Cortex of kidney (tissue), 1 donor: ENCODE measurements around the gene REN.

Experiments
- DNase-seq: peaks from one replicate; lab custom pipeline; 2025; lab: John Stamatoyannopoulos, UW

Gene REN

DNA sequence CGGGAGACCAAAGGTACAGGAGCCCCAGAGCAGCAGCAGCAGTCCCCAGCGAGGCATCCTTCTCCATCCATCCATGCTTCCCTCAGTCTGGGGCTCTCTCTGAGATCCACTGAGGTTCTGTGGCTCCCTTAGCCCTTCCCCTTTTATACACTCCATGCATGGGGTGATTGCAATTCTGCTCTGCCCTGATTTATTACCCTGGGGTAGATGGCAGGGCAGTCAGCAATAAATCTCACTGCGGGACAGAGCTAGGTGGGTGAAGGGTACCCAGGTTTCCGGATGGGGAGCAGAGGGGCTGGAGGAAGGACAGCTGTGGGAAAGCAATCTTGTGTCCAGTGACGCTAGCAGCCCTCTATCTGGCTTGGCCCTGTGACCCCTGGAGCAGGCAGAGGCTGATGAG is at the start of gene REN:
Gene REN, minus strand, starts transcription at position 119 of the 400 bp plus-strand sequence. Its CDS starts 44 bp downstream, at position 75.
- no peak for DNase-seq

DNA sequence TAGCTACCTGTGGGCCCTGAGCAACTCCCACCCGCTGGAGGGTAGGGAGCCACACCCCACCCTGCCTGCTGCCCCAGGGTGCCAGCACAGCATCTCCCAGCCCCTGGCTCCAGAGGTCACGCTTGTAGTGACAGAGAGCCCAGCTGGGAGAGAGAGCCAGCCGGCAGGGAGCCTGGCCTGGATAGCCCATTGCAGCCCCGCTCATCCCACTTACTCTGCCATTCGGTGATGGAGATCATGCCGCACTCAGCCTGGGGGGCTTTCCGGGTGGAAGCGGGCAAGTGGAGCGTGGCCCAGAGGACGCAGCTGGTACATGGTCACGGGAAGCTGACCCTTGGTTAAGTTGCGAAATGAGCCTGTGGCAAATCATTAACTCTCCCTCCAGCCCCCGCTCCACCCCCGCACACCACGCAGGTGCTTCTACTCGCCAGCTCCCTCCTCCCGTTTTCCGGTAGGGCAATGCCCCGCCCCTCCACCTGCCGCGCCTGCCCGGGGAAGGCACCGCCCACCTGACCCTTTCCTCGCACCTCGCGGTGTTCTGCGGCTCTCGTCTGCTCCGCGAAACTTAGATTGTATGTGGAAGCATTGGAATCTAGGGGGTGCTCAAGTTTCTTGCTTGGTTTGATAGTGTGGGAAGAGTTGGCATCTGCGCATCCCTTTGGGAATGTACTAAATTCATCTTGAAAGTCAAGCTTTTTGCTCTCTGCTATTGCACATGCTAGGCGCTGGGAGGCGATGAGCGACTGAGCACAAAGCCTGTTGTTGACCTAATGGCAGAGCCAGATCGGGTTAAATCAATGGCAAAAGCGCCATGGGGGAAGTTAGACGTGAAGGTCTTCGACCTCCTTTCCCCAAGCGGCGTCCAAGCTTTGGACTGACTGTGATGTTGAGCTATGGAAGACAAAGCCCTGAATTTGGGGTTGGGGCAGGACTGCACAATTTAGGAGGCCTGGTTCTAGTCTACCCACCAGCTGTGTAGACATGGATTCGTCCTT is 47.8 kb upstream of the REN start, which contains the start of gene GOLT1A:
Gene GOLT1A, minus strand, starts transcription at position 321 of the 995 bp plus-strand sequence. Its CDS starts 82 bp downstream, at position 239.
- DNase-seq = peak; percentile 36

DNA sequence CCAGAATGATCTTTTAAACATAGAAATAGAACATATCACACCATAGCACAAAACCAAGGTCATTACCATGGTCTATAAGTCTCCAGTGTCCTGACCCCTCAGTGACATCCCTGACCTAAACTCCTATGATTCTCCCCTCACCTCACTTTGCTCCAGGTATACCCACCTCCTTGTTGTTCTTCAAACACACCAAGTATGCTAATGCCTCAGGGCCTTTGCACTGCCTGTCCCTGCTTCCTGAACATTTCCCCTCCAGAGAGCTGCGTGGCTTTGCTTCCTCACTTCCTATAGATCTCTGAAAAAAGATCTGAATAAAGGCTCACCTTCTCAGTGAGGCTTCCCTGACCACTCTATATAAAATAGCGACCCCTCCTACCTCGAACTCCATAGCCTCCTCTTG is 46.6 kb upstream of the REN start:
- no peak for DNase-seq

DNA sequence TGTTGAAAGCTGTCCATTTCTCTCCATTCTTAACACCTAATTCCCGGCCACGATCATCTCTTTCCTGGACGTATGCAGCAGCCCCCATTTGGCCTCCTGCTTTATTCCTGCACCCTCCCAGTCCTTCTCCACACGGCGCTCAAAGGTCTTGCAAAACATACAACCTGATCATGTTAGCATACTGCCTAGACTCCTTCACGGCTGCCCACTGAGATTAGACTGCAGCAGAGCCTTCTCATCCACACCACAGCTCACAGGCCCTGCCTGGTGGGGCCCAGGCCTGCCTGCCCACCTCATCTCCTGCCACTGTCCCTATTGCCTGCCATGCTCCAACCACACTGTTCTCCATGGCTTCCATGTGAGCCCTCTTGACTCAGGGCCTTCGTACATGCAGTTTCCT is 44.9 kb upstream of the REN start:
- DNase-seq = no peak

DNA sequence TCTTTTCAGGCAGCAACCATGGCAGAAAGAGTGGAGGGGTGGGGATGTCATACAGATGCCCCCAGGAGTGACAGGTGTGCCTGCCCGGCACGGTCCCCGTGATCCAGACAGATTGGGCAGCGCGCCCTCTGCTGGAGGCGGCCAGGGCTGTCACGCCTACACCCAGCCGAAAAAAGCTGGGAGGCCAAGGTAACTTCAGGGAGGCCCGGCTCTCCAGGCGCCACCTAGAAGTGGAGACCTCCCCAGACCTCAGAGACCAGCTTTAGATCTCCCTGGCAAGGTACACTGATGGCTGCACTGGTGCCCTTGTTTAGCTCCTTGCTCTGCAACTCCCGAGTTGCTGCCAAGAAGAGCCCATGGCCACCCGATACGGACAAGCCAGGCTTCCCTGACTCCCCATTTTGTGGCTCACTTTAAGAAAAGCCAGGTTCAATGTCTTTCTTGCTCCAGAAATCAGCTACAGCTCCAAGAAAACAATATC is 41.0 kb upstream of the REN start:
- no peak for DNase-seq

DNA sequence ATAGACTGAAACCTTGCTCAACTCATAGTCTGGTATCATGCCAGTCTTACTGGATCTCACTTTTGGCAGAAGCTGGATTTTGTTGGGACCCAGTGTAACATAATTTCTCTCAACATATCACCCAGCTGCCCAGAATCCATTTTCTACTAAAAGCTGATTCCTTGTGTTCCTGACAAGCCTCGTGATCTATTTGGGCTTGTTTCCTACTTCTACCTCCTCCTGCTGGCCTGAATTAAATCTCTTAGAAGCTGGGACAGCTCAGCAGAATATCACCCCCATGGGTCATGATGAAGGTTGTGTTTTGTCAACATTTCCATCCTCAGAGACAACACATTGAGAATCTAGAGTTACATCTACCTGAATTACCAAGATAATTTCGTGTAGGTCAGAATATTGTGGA is 40.0 kb upstream of the REN start:
- no peak for DNase-seq

DNA sequence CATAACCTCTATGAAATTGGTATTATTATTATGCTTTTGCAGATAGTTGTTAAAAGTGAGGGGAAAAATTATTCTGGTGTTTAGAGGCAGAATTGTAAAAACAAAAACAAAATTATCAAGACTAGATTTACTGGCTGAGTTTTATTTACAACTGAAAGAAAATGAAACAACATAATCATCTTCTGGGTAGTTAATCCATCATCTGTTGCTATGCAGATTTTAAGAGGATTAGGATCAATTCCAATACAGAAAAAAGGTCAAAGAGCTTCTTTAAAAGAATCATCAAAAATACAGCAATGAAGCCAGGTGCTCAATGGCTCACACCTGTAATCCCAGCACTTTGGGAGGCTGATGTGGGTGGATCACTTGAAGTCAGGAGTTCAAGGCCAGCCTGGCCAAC is 39.3 kb upstream of the REN start:
- DNase-seq = no peak

DNA sequence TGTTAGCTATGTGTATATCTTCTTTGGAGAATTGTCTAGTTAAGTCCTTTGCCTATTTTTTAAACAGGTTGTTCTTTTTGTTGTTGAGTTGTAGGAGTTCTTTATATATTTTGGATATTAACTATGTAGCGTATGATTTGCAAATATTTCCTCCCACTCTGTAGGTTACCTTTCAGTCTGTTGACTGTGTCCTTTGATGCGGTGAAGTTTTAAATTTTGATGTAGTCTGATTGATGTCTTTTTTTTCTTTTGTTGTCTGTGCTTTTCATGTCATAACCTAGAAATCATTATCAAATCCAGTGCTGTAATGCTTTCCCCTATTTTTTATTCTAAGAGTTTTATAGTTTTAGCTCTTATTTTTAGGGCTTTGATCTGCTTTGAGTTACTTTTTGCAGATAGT is 38.8 kb upstream of the REN start:
- no peak for DNase-seq

DNA sequence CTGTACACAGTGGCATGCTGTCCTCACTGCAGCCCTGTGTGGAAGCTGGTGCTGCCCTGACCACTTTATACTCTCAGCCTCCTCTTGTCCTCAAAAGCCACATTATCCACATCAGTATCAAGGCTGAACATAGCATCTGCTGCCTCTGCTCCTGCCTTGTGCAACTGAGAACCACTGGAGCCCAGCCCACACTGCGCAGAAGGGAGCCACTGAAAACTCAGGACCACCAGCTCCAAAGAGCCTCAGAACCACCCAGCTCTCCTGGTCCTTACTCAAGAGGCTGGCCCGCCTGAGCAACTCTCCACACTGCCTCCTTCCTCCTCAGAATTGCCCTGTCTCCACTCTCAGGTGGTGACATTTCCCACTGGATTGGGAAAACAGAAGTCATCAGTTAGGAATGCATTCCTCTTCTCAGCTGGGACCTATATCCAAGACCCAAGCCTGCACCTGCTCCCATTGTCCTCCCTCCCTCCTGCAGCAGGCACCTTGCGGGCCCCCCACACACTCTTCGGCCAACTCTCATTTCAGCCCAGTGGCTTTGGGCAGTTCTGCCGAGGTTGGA is 37.1 kb upstream of the REN start:
- DNase-seq = no peak

DNA sequence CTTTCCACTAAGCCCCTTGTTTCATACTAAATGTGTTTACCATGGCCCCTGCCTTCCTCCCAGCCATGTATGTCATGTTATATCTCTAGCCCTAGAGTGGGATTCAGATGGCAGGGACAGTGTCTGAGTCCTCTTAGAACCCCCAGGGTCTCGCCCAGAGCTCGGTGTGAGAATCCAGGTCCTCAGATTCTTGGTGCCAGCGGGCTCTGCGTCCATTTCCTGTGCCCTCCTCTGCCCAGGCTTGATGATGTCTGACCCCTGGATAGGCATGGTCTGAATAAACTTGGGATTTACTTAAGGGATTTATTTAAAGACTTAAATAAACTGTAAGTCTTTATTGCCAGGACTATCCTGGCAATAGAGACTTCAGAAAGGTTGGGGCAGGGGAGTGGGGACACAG is 36.3 kb upstream of the REN start:
- DNase-seq = no peak

DNA sequence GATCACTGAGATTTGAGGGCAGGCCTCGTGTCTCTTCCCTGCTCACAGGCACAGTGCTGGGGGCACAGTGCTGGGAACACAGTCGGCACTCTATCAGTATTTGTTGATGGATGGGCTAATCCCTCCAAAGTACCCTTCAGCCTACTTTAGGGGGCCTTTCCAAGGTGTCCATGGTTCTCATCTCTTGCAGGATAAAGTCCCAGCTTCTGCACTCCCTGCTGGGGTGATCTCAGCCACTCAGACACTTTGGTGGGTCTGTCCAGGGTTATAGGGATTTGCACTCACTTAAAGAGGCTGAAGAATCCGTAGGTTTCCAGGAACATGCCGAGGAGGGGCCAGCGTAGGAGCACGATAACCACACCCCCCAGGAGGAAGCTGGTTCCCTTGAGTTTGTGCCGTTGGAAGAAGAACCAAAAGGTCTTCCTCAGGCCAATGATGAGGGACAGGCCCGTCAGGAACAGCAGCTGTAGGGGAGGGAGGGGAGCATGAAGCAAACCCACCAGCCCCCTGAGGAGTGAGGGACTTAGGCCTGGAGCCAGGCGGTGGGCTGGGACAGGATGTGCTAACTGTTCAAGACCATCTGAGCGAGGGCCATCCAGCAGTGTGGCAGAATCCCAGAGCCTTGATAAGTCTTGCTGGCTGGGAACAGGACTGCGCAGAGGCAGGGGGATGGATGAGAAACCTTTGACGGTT is 35.4 kb upstream of the REN start:
- DNase-seq = no peak

DNA sequence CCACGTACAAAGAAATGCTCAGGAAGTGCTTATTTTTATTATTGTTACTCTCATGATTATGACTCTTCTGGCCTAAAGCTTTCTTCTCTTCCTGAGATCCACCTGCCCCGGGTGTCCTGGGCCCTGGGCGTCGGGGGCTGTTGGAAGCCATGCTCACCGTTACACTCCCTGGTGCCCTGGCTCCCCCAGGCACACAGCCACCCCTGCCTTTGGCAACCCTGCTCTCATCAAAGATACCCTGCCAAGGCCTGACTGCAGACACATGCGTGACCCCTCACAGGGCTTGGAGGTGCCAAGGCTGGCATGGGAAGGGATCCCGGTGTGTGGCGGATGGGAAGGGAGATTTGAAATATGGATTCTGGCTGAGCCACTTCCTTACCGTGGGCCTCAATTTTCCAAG is 33.4 kb upstream of the REN start:
- DNase-seq = no peak

DNA sequence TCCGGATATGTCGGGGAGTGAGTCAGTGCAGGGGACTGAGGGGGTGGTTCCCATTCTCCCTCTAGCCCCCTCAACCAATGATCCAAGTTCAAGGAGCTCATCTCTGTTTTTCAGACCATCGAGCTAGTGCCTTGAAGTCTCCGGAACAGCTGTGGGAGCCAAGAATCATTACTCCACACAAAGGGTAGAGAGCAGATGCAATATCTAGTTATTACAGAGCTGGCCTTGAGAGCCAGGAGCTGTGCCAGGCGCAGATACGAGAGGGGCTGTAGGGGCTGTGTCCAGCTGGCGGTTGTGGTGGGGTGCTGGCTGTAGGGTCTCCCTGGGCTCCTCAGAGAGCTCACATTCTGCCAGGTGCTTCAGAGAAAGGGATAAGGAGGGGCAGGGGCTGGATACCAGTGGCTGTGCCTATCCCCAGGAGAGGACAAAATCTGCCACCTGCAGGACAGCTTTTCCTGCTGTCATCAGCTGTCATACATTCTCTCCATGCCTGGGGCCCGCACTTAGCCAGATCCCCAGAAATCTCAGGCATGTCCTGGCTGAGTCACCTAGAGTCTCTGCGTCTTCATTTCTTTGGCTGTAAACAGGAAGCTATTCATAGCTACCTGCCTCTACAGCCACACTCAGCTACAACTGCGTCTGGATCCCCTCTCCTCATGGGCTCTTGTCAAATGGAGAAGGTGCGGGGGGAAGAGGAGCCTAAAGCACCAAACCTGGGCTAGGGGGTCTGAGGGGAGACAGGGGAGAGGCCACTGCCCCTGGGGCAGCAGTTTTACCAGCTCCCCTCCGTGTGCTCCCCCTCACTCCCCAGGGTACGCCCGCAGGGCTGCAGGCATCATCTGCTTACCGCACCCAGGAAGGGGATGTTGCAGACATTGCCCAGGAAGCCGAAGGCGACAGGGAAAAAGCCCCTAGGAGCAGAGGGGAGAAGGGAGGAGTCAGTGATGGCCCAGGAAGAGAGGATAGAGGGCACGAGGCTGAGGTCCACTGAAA is 32.5 kb upstream of the REN start:
- DNase-seq = no peak

DNA sequence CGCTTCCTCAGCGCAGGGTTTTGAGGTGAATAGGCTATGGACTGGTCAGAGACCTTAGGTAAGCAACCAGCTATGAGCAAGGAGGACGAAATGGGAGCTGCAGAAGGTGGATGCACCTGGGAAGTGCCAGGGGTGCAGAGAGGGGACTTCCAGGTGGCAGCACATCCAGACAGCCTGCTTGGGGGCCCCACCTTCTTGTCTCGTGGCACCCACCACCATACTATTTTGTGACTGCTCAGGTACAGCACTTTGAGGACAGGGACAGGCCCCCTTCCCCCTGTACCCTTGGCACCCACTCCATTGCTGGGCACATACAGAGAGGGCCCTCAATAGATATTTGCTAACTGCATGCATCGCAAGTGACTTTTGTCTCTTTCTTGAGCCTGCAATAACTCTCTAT is 30.9 kb upstream of the REN start:
- DNase-seq = no peak

DNA sequence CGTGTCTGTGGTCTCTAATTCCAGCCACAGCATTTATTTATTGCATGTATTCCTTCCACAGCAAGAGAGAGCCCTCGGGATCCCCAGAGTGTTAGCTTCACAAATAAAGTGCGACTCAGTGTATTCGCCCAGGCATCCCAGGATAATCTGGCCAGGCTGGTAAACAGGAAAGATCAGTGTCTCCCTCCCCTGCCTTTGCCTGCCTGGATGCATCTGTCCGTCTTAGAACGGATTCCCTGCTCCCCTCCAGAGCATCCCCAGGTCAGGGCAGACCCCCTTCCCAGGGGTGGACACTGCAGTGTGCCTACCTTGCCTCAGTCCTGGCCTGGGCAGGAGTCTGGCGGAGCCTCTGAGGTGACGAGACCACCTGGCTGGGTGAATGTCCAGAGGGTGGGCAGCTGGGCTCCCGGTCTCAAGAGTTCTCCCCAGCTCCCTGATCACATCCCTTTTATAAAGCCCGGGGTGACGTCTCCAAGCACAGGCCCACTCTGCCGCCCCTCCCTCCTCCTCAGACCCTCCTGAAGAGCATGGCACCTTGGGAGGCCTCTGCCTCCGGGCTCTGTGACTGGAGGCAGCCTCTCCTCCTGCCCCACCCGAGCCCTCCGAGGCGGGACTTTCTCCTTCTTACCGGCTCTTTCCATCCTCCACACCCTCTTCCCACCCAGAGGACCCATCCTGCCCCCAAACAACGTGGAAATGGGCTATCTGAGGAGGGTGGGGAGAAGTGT is 30.1 kb upstream of the REN start, which contains the start of gene KISS1:
Gene KISS1, minus strand, starts transcription at position 424 of the 728 bp plus-strand sequence. CDS start 3,615 bp downstream, outside the sequence.
- no peak for DNase-seq

DNA sequence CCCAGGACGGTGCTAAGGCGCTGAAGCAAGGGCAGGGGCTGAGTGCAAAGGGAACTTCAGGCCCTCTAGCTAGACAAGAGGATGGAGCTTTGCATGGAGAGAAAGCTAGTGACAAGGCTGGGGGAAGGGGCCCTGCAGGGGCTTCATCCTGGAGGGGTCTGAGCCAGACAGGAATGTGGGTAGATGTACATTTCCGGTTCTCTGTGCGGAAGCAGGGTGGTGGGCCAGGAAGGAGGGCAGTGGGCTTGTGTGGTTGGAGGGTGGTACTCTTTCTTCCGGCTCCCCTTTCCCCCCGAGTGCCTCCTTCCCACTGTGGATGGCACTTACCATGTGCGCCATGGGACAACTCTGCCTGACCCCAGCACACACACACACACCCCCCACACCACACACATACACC is 28.6 kb upstream of the REN start:
- no peak for DNase-seq

DNA sequence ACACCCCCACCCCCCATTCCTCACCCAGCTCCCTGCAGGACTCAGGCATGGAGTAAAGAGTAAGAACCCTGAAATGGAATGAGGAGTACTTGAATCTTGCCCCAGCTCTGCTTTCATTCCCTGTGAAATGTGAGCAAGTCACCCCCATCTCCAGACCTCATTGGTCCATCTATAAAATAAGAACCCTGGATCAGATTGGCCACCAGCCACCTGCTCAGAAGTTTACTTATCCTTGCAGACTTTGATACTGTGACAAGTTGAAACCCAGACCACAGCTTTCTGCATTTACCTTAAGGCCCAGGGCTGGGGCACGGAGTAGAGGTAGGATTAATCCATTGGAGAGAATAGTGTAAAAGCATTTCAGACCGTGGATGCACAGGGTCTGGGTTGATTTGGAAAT is 27.9 kb upstream of the REN start:
- DNase-seq = no peak

DNA sequence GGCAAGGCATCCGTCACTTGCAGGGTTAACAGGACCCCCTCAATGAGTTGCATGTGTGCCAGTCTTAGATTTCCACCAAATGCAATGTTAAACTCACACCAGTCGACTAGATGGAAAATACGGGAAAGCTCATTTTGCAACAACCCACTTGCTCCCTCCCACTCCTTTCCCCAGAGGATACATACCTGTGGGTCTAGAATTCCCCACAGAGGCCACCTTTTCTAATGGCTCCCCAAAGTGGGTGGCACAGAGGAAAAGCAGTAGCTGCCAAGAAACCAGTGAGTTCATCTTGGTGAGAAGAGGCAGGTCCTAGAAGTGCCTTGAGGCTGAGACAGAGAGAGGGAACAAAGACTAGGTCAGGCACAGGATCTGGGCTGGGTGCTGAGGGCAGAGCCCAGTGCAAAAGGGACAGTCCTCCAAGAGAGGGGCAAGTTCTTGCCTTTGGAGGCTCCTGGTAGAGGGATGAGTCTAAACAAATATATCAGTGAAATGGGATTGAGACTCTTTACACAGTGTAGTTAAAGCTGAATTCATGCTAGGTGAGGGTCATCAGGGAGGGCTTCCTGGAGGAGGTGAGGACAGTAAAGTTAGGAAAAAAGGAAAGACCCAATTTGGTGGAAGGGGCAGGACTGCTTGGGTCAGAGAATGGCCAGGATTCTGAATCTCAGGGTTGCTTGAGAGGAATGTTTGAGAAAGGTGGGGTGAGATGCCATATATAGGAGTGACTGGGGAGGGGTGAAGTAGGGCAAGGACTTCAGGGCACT is 26.6 kb upstream of the REN start:
- DNase-seq = no peak

DNA sequence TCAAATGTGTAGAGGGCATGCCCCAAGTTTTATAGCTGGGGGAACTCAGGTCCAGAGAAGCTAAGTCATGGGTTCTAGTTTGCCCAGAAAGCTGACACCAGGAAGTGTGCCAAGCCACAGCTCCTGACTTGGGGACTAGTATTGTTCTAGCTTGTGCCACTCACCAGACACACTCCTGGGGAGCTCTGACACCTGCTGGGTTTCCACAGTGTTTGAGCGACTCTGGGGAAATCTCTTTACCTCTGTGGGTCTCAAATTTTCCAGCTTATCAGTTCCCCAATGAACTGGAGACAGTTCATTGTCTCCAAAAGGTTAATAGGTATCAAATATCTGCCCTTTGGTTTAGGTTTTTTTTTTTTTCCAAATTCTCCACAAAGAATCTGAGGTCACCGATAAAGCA is 25.9 kb upstream of the REN start:
- no peak for DNase-seq

DNA sequence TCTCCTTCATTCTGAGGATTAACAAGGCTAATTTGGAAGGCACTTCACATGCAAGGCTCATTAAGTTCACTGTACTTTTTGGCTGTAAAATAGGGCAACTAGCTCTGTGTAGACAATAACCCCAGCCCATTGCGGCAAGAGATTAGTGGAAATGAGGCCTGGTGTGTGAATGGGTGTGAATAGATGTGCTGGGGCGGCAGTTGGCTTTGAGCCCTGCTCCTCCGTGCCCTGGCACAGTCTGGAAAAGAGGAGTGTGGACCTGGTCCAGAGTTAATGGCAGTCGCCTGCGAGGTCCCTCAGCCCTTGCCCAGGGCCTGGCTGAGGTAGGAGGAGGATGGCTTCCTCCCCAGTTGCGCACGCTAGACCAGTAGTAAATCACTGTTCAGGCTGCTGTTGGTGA is 25.3 kb upstream of the REN start:
- DNase-seq = no peak
